Neural progenitor cell (in vitro differentiated cells): ENCODE measurements around the gene TTLL3. TPM values are rescaled to one million over a fixed set of nuclear protein-coding genes. Genes with fewer than 3 reads are reported as not detected.

Experiments
- DNase-seq: peaks from one replicate; pipeline ENCODE4 v3.0.0-alpha.2; 2016; ENCODE audit warnings: low spot score
- H2AFZ ChIP-seq: fragments of 200-600 bp; sonication (generic); replicated peaks from 2 replicates; pipeline ENCODE4 v1.6.1; 2016; ENCODE audit warnings: antibody characterized with exemption
- H3F3A ChIP-seq: fragments of 200-600 bp; sonication (generic); 2 replicates; pipeline ENCODE4 v1.6.1; 2016; ENCODE audit warnings: antibody characterized with exemption, low read depth
- H3K27ac ChIP-seq: fragments of 200-600 bp; sonication (generic); 2 replicates; pipeline ENCODE4 v1.5.1; 2016; ENCODE audit warnings: mild to moderate bottlenecking
- H3K27me3 ChIP-seq: fragments of 200-600 bp; sonication (generic); 2 replicates; pipeline ENCODE4 v1.6.1; 2016; ENCODE audit warnings: mild to moderate bottlenecking, moderate library complexity
- H3K36me3 ChIP-seq: fragments of 200-600 bp; sonication (generic); 2 replicates; pipeline ENCODE4 v1.5.1; 2016
- H3K4me1 ChIP-seq: fragments of 200-600 bp; sonication (generic); 2 replicates; pipeline ENCODE4 v1.6.1; 2016; ENCODE audit warnings: mixed run types
- H3K4me2 ChIP-seq: fragments of 200-600 bp; sonication (generic); 2 replicates; pipeline ENCODE4 v1.6.1; 2016
- H3K4me3 ChIP-seq: fragments of 200-600 bp; sonication (generic); 2 replicates; pipeline ENCODE4 v1.5.1; 2016
- H3K79me2 ChIP-seq: fragments of 200-600 bp; sonication (generic); 2 replicates; pipeline ENCODE4 v1.6.1; 2016; ENCODE audit warnings: low read depth
- H3K9ac ChIP-seq: fragments of 200-600 bp; sonication (generic); 2 replicates; pipeline ENCODE4 v1.6.1; 2016
- H3K9me3 ChIP-seq: fragments of 200-600 bp; sonication (generic); 2 replicates; pipeline ENCODE4 v1.5.1; 2016; ENCODE audit warnings: low read depth
- H4K20me1 ChIP-seq: fragments of 200-600 bp; sonication (generic); 2 replicates; pipeline ENCODE4 v1.6.1; 2016; ENCODE audit warnings: low read depth
- H3K27ac Mint-ChIP-seq: 3 replicates; pipeline ENCODE4 v1.8.0; 2021; ENCODE audit warnings: mixed read lengths
- H3K27me3 Mint-ChIP-seq: 2 replicates; pipeline ENCODE4 v1.8.0; 2022; ENCODE audit warnings: low read depth, mild to moderate bottlenecking, inconsistent platforms, moderate library complexity, mixed read lengths; ENCODE audit not compliant: insufficient read depth
- H3K36me3 Mint-ChIP-seq: 3 replicates; pipeline ENCODE4 v1.8.0; 2021; ENCODE audit warnings: mixed read lengths
- H3K4me1 Mint-ChIP-seq: 3 replicates; pipeline ENCODE4 v1.8.0; 2021; ENCODE audit warnings: mixed read lengths
- H3K4me3 Mint-ChIP-seq: 3 replicates; pipeline ENCODE4 v1.8.0; 2021; ENCODE audit warnings: mild to moderate bottlenecking, moderate library complexity, mixed read lengths
- H3K9me3 Mint-ChIP-seq: 3 replicates; pipeline ENCODE4 v1.8.0; 2020; ENCODE audit warnings: mixed read lengths
- EZH2 ChIP-seq: fragments of 200-600 bp; sonication (generic); IDR thresholded peaks from 2 replicates; pipeline ENCODE4 v1.6.1; 2017; ENCODE audit warnings: antibody characterized with exemption, mild to moderate bottlenecking, moderate library complexity
- EZH2phosphoT487 ChIP-seq: fragments of 200-600 bp; sonication (generic); IDR thresholded peaks from 2 replicates; pipeline ENCODE4 v1.6.1; 2017; ENCODE audit warnings: antibody characterized with exemption
- total RNA-seq: library from RNA; depleted of rRNA; stranded (reverse); fragments of >200 nt; gene quantifications from 2 replicates; pipeline ENCODE4 v1.2.3, GENCODE V29; 2015; ENCODE audit warnings: low replicate concordance
- TF ChIP-seq, protein P1 (sequence below): fragments of 200-600 bp; sonication (generic); IDR thresholded peaks from 2 replicates; pipeline ENCODE4 v1.5.1; 2017; ENCODE audit warnings: antibody characterized with exemption, mild to moderate bottlenecking

Gene TTLL3
- total RNA-seq, 1 donor from 2014 or later, result 15.0 TPM

DNA sequence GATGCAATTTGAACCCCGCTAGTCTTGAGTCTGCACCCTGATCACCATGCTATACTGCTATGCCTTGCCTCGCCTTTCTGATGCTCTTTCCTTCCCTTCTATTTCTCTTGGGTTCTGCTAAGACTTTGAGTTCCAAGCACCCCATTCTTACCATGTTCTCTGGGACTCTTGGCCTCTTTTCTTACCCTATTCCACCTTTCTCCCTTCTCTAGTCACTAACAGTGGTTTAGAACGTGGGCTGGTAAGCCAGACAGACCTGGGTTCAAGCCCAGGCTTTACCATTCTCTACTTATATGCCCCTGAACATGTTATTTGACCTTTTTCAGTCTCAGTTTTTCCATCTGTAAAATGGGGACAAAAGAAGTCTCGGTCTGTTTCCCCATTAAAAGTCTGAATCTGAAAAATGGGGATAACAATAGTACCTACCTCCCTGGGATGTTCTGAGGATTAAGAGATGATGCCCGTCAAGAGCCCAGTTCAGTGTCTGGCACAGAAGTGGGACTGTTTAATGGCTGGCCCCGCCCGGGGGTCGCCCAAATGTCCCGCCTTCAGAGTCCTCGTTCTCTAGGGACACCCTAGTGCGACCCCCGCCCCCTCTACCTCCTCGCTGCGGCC is 18.2 kb upstream of the TTLL3 start:
- Histone ChIP-seq H4K20me1 (peaks cover 14% of the 10 kb centered on the region), H3K27me3 (no peaks in the 10 kb centered on the region), H2AFZ (peak overlapping the region; percentile 87), H3K79me2 (peaks cover 56% of the 10 kb centered on the region), H3K36me3 (no peaks in the 10 kb centered on the region), H3K27ac (peak overlapping the region; percentile 100), H3K9ac (peak overlapping the region; percentile 100), H3K4me1 (peaks cover 11% of the 10 kb centered on the region), H3F3A (peaks cover 26% of the 10 kb centered on the region), H3K4me2 (peak overlapping the region; percentile 92), H3K9me3 (no peaks in the 10 kb centered on the region), H3K4me3 (peak overlapping the region; percentile 93)
- peak overlapping the region; percentile 100 for H3K27ac Mint-ChIP-seq
- DNase-seq, result no peak
- H3K9me3 Mint-ChIP-seq, result no peaks in the 10 kb centered on the region
- TF ChIP-seq, protein P1, sequence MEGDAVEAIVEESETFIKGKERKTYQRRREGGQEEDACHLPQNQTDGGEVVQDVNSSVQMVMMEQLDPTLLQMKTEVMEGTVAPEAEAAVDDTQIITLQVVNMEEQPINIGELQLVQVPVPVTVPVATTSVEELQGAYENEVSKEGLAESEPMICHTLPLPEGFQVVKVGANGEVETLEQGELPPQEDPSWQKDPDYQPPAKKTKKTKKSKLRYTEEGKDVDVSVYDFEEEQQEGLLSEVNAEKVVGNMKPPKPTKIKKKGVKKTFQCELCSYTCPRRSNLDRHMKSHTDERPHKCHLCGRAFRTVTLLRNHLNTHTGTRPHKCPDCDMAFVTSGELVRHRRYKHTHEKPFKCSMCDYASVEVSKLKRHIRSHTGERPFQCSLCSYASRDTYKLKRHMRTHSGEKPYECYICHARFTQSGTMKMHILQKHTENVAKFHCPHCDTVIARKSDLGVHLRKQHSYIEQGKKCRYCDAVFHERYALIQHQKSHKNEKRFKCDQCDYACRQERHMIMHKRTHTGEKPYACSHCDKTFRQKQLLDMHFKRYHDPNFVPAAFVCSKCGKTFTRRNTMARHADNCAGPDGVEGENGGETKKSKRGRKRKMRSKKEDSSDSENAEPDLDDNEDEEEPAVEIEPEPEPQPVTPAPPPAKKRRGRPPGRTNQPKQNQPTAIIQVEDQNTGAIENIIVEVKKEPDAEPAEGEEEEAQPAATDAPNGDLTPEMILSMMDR, result no peak
- TF ChIP-seq EZH2 (no peak), EZH2phosphoT487 (no peak)
- H3K36me3 Mint-ChIP-seq, result peaks cover 25% of the 10 kb centered on the region
- H3K4me1 Mint-ChIP-seq, result peaks cover 21% of the 10 kb centered on the region
- peak overlapping the region; percentile 96 for H3K4me3 Mint-ChIP-seq
- peaks cover 7% of the 10 kb centered on the region for H3K27me3 Mint-ChIP-seq

GRCh38 chr3:9792405-9793160 is 17.5 kb upstream of the TTLL3 start, which contains the start of the genes ARPC4 and TADA3:
TSS of gene ARPC4 (plus strand) at chr3:9793082. CDS start at chr3:9793122, 40 bp downstream.
TSS of gene TADA3 (minus strand) at chr3:9792473. CDS start at chr3:9791466, 1,007 bp downstream.
- Mint-ChIP-seq H3K27ac (peak within 1 kb of the TSS; percentile 100), H3K4me3 (peak within 1 kb of the TSS; percentile 96), H3K9me3 (no peaks in the 10 kb centered on the region), H3K36me3 (peaks cover 21% of the 10 kb centered on the region), H3K4me1 (peaks cover 21% of the 10 kb centered on the region), H3K27me3 (peaks cover 7% of the 10 kb centered on the region)
- peak; percentile 97 for DNase-seq
- Histone ChIP-seq H3K9ac (peak within 1 kb of the TSS; percentile 100), H2AFZ (peak within 1 kb of the TSS; percentile 87), H3K4me3 (peak within 1 kb of the TSS; percentile 93), H4K20me1 (peaks cover 14% of the 10 kb centered on the region), H3K27ac (peak within 1 kb of the TSS; percentile 100), H3K9me3 (no peaks in the 10 kb centered on the region), H3F3A (peaks cover 26% of the 10 kb centered on the region), H3K36me3 (no peaks in the 10 kb centered on the region), H3K4me1 (peaks cover 11% of the 10 kb centered on the region), H3K4me2 (peak within 1 kb of the TSS; percentile 92), H3K27me3 (no peaks in the 10 kb centered on the region), H3K79me2 (peaks cover 63% of the 10 kb centered on the region)
- TF ChIP-seq, protein P1, result no peak
- TF ChIP-seq EZH2 (peak; percentile 36), EZH2phosphoT487 (no peak)

DNA sequence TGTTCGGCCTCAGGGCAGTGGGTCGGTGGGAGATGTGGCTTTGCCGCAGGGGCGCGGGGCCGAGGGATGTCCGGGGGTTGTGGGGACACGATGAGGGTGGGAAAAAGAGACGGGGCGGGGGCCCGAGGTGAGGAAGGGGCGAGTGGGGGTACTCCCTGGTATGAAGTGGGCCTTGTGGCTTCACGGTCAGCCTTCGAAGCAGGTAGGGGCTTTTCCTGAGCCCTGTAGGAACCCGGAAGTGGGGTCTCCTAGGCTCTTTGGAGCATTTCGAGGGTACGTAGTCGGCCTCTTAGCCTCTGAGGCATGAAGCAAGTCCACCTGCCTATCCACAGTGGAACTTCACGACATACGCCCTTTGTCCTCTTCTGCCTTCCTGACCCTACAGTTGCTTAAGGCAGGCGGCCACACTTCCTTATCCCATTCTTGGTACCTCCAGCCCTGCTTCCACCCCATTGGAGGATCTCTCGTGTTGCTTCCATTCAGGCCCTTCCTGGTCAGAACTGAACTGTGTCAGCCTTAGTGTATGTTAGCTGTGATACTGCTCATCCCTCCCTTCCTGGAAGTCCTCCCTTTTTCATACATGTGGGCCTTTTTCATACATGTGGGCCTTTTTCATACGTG is 16.8 kb upstream of the TTLL3 start:
- Histone ChIP-seq H2AFZ (no peak overlapping the region), H3K9me3 (no peaks in the 10 kb centered on the region), H3K9ac (peak overlapping the region; percentile 100), H3K36me3 (peaks cover 3% of the 10 kb centered on the region), H3K4me1 (peaks cover 11% of the 10 kb centered on the region), H3F3A (peaks cover 28% of the 10 kb centered on the region), H4K20me1 (peaks cover 14% of the 10 kb centered on the region), H3K27ac (peak overlapping the region; percentile 100), H3K4me2 (peak overlapping the region; percentile 92), H3K79me2 (peaks cover 63% of the 10 kb centered on the region), H3K27me3 (no peaks in the 10 kb centered on the region), H3K4me3 (peak overlapping the region; percentile 93)
- Mint-ChIP-seq H3K27ac (peak overlapping the region; percentile 100), H3K4me1 (peaks cover 21% of the 10 kb centered on the region), H3K27me3 (peaks cover 7% of the 10 kb centered on the region), H3K9me3 (no peaks in the 10 kb centered on the region), H3K4me3 (peak overlapping the region; percentile 96), H3K36me3 (peaks cover 21% of the 10 kb centered on the region)
- DNase-seq, result peak; percentile 37
- no peak for TF ChIP-seq EZH2phosphoT487
- TF ChIP-seq, protein P1, result no peak
- TF ChIP-seq EZH2, result no peak
